OCI-LY7 (cell line): Measurements from ENCODE around the gene CDH22. TPM values are rescaled to one million over a fixed set of nuclear protein-coding genes. Genes with fewer than 3 reads are reported as not detected.

Source experiments
- BruUV-seq: library from RNA; stranded (reverse); fragments of 400-500 nt; replicated peaks from 2 replicates; lab custom pipeline; 2021; lab: Mats Ljungman, UMichigan
- CTCF ChIA-PET: fragments of 300-600 bp; sonication (Branson Sonifier 250); formaldehyde crosslinking; loops from one replicate; lab custom pipeline; 2022; ENCODE audit warnings: antibody characterized with exemption; ENCODE audit not compliant: unreplicated experiment; lab: Charles Lee
- POLR2A ChIA-PET: fragments of 300-600 bp; sonication (Branson Sonifier 250); formaldehyde crosslinking; loops from one replicate; lab custom pipeline; 2022; ENCODE audit warnings: antibody characterized with exemption; lab: Charles Lee
- DNase-seq: peaks from one replicate; pipeline ENCODE4 v3.0.0-alpha.2; 2015; ENCODE audit warnings: low spot score
- H2AFZ ChIP-seq: fragments of 200-600 bp; sonication (generic), shearing (Covaris generic); 2 replicates; pipeline ENCODE4 v1.6.1; 2014; ENCODE audit warnings: mild to moderate bottlenecking, antibody characterized with exemption, low read length, moderate library complexity
- H3K27ac ChIP-seq: fragments of 200-600 bp; sonication (generic); 2 replicates; pipeline ENCODE4 v1.5.1; 2014; ENCODE audit warnings: mixed run types, low read depth, mild to moderate bottlenecking, moderate library complexity, low read length, inconsistent platforms; ENCODE audit not compliant: poor library complexity, severe bottlenecking
- H3K36me3 ChIP-seq: fragments of 200-600 bp; sonication (generic); 2 replicates; pipeline ENCODE4 v1.6.1; 2014; ENCODE audit warnings: mild to moderate bottlenecking, antibody characterized with exemption, low read length, moderate library complexity, mixed read lengths; ENCODE audit not compliant: insufficient read depth
- H3K4me1 ChIP-seq: fragments of 200-600 bp; sonication (generic); 2 replicates; pipeline ENCODE4 v1.5.1; 2014; ENCODE audit warnings: mild to moderate bottlenecking, low read length; ENCODE audit not compliant: insufficient read depth, poor library complexity, severe bottlenecking
- H3K4me2 ChIP-seq: fragments of 200-600 bp; sonication (generic); 2 replicates; pipeline ENCODE4 v1.6.1; 2014; ENCODE audit warnings: mild to moderate bottlenecking, low read length
- H3K4me3 ChIP-seq: fragments of 200-600 bp; sonication (generic); 2 replicates; pipeline ENCODE4 v1.5.1; 2014; ENCODE audit warnings: mild to moderate bottlenecking, low read depth, low read length; ENCODE audit not compliant: poor library complexity, severe bottlenecking
- H3K79me2 ChIP-seq: fragments of 200-600 bp; sonication (generic); 2 replicates; pipeline ENCODE4 v1.6.1; 2016; ENCODE audit warnings: low read depth, mild to moderate bottlenecking, low read length, moderate library complexity, mixed read lengths; ENCODE audit not compliant: insufficient read depth
- H3K9me2 ChIP-seq: fragments of 200-600 bp; sonication (generic); 2 replicates; pipeline ENCODE4 v1.6.1; 2016; ENCODE audit warnings: mild to moderate bottlenecking, low read length, mixed read lengths; ENCODE audit not compliant: insufficient read depth
- H3K9me3 ChIP-seq: fragments of 200-600 bp; sonication (generic); 2 replicates; pipeline ENCODE4 v1.6.1; 2014; ENCODE audit warnings: mild to moderate bottlenecking, mixed run types, low read length, mixed read lengths
- H4K20me1 ChIP-seq: fragments of 200-600 bp; sonication (generic); 2 replicates; pipeline ENCODE4 v1.6.1; 2014; ENCODE audit warnings: mild to moderate bottlenecking, antibody characterized with exemption, low read length, moderate library complexity, mixed read lengths; ENCODE audit not compliant: insufficient read depth
- CTCF ChIP-seq: fragments of 200-600 bp; sonication (generic); conservative IDR thresholded peaks from 2 replicates; pipeline ENCODE4 v1.5.1; 2014; ENCODE audit warnings: mild to moderate bottlenecking, antibody characterized with exemption, low read length, moderate library complexity, mixed read lengths
- EZH2phosphoT487 ChIP-seq: fragments of 200-600 bp; sonication (generic); IDR thresholded peaks from 2 replicates; pipeline ENCODE4 v1.6.1; 2018; ENCODE audit warnings: low read depth, borderline replicate concordance, mild to moderate bottlenecking, mixed run types, antibody characterized with exemption, low read length, moderate library complexity, mixed read lengths
- intact Hi-C: fragments of 100-400 bp; cut with micrococcal nuclease; formaldehyde crosslinking; loops from one replicate; pipeline ENCODE4 v1.10.0; 2022; ENCODE audit not compliant: unreplicated experiment
- total RNA-seq, 2 experiments: library from RNA; depleted of rRNA in 1 of 2; stranded (reverse); fragments of >200 nt in 1 of 2; shearing (Covaris generic) in 1 of 2; gene quantifications; 2 replicates each; pipeline ENCODE4 v1.2.3, GENCODE V29; 2014 to 2022

The CDH22 gene
- total RNA-seq, 2 experiments from 2014 or later = not detected

GRCh38 chr20:46328200-46328882, 20.0 kb upstream of the CDH22 start:
- Histone ChIP-seq H2AFZ (no peak overlapping the region), H3K9me2 (no peaks in the 10 kb centered on the region), H3K4me1 (no peaks in the 10 kb centered on the region), H3K36me3 (no peaks in the 10 kb centered on the region), H3K4me3 (no peak overlapping the region), H3K27ac (no peak overlapping the region), H3K9me3 (no peaks in the 10 kb centered on the region), H3K79me2 (no peaks in the 10 kb centered on the region), H4K20me1 (no peaks in the 10 kb centered on the region), H3K4me2 (no peak overlapping the region)
- intact Hi-C loops = no loop called here
- no TSS peak for BruUV-seq
- TF ChIP-seq EZH2phosphoT487 (no peak), CTCF (no peak)
- no peak for DNase-seq
- ChIA-PET POLR2A (no interaction called here), CTCF (no interaction called here)

DNA sequence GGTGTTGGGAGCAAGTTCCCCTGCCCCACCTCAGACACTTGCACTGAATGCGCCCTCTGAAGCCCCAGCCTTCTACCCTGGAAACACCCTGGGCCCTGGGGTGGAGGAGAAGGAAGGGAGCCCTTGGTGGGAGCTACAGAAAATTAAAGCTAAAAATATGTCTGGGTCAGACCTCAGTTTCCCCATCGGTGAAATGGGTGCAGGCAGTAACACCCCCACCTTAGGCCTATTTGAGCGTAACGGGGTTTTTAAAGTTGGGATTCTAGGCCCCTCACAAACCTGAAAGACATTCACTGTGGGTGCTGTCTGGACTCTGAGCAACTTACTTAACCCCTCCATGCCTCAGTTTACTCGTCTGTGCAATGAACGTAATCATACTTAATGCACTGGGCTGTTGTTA, 19.3 kb upstream of the CDH22 start:
- intact Hi-C loops = no loop called here
- no peaks in the 10 kb centered on the region for H4K20me1 ChIP-seq
- H3K9me3 ChIP-seq = no peaks in the 10 kb centered on the region
- no peak overlapping the region for H2AFZ ChIP-seq
- no peaks in the 10 kb centered on the region for H3K79me2 ChIP-seq
- no peaks in the 10 kb centered on the region for H3K9me2 ChIP-seq
- H3K4me1 ChIP-seq = no peaks in the 10 kb centered on the region
- H3K27ac ChIP-seq = no peak overlapping the region
- H3K4me3 ChIP-seq = no peak overlapping the region
- no peaks in the 10 kb centered on the region for H3K36me3 ChIP-seq
- BruUV-seq = no TSS peak
- ChIA-PET CTCF (no interaction called here), POLR2A (no interaction called here)
- DNase-seq = no peak
- TF ChIP-seq CTCF (no peak), EZH2phosphoT487 (no peak)
- H3K4me2 ChIP-seq = no peak overlapping the region

- no peak overlapping the region for H2AFZ ChIP-seq
- intact Hi-C loops = no loop called here
- ChIA-PET POLR2A (interaction anchor here (0.7 kb wide), 1 partner anchor 73 kb away, joined by 3 read pairs; no protein-coding TSS in a partner anchor), CTCF (interaction anchor here (0.5 kb wide), 1 partner anchor 123 kb away, joined by 3 read pairs; no protein-coding TSS in a partner anchor)
- H3K79me2 ChIP-seq = no peaks in the 10 kb centered on the region
- no peaks in the 10 kb centered on the region for H3K4me1 ChIP-seq
- H4K20me1 ChIP-seq = no peaks in the 10 kb centered on the region
- BruUV-seq = no TSS peak
- no peaks in the 10 kb centered on the region for H3K36me3 ChIP-seq
- H3K27ac ChIP-seq = no peak overlapping the region
- DNase-seq = no peak
- no peak for TF ChIP-seq EZH2phosphoT487
- TF ChIP-seq CTCF = no peak
- no peak overlapping the region for H3K4me2 ChIP-seq
- H3K4me3 ChIP-seq = no peak overlapping the region
- no peaks in the 10 kb centered on the region for H3K9me2 ChIP-seq
- no peaks in the 10 kb centered on the region for H3K9me3 ChIP-seq
These were observed 17.5 kb upstream of the CDH22 start for GRCh38 chr20:46325789-46326188.
